GM12878 (cell line): Measurements from ENCODE around the gene ALG8. TPM values are rescaled to one million over a fixed set of nuclear protein-coding genes. Genes with fewer than 3 reads are reported as not detected.

Experiments
- ATAC-seq: fragments of 200-7000 bp; cut with Tn5 transposase; 3 replicates; pipeline ENCODE4 v1.9.1; 2020; ENCODE audit warnings: mild to moderate bottlenecking, moderate library complexity
- BruUV-seq: library from RNA; stranded (reverse); fragments of 400-500 nt; replicated peaks from 2 replicates; lab custom pipeline; 2021; lab: Mats Ljungman, UMichigan
- CTCF ChIA-PET: fragments of 300-600 bp; sonication (Branson Sonifier 250); formaldehyde crosslinking; extraction: SDS; loops from one replicate; lab custom pipeline; 2021; ENCODE audit warnings: inconsistent platforms; lab: Yijun Ruan, JAX
- POLR2A ChIA-PET: fragments of 350-600 bp; formaldehyde crosslinking; extraction: SDS; loops from one replicate; lab custom pipeline; 2021; ENCODE audit warnings: inconsistent platforms; lab: Charles Lee
- RAD21 ChIA-PET: fragments of 300-600 bp; sonication (Branson Sonifier 250); formaldehyde crosslinking; loops from one replicate; lab custom pipeline; 2023; ENCODE audit warnings: antibody characterized with exemption; ENCODE audit not compliant: unreplicated experiment; lab: Charles Lee
- SMC1A ChIA-PET: fragments of 300-600 bp; sonication (Branson Sonifier 250); formaldehyde crosslinking; loops from one replicate; lab custom pipeline; 2023; ENCODE audit not compliant: unreplicated experiment, uncharacterized antibody; lab: Charles Lee
- DNase-seq: peaks from one replicate; pipeline ENCODE4 v3.0.0-alpha.2; 2011; ENCODE audit warnings: low read depth, low spot score
- FAIRE-seq: peaks from 3 replicates; lab custom pipeline; 2011; peaks lifted over from hg19 to GRCh38; lab: Jason Lieb, UNC
- H2AFZ ChIP-seq: 2 replicates; pipeline ENCODE4 v1.6.0; 2011; ENCODE audit warnings: low read depth, low read length, control low read depth; ENCODE audit not compliant: control insufficient read depth
- H3K27ac ChIP-seq: 2 replicates; pipeline ENCODE4 v1.5.1; 2011; ENCODE audit warnings: control low read depth; ENCODE audit not compliant: control insufficient read depth, insufficient read depth
- H3K27me3 ChIP-seq, 2 experiments: replicated peaks in 1 of 2; 2 replicates each; pipeline versions ENCODE4 v1.6.0 to v1.6.1; 2011; ENCODE audit warnings: low read length in 1 of 2; ENCODE audit not compliant: control insufficient read depth in 2 of 2, insufficient read depth in 2 of 2
- H3K36me3 ChIP-seq, 2 experiments: 2 replicates each; pipeline ENCODE4 v1.5.1; 2011; ENCODE audit warnings: low read length in 1 of 2; ENCODE audit not compliant: control insufficient read depth in 2 of 2, insufficient read depth in 2 of 2
- H3K4me1 ChIP-seq: 2 replicates; pipeline ENCODE4 v1.6.1; 2011; ENCODE audit warnings: mild to moderate bottlenecking, low read length, moderate library complexity, mixed read lengths; ENCODE audit not compliant: control insufficient read depth, insufficient read depth
- H3K4me2 ChIP-seq: 2 replicates; pipeline ENCODE4 v1.6.0; 2011; ENCODE audit warnings: control low read depth; ENCODE audit not compliant: control insufficient read depth, insufficient read depth
- H3K4me3 ChIP-seq: fragments of 200-600 bp; sonication (generic); 2 replicates; pipeline ENCODE4 v1.5.1; 2016
- H3K79me2 ChIP-seq: 2 replicates; pipeline ENCODE4 v1.6.0; 2011; ENCODE audit warnings: low read length; ENCODE audit not compliant: control insufficient read depth, insufficient read depth
- H3K9ac ChIP-seq: 2 replicates; pipeline ENCODE4 v1.8.0; 2011; ENCODE audit warnings: low read length, control low read depth, mixed read lengths; ENCODE audit not compliant: control insufficient read depth, insufficient read depth
- H3K9me3 ChIP-seq: replicated peaks from 3 replicates; pipeline ENCODE4 v1.5.1; 2011; ENCODE audit warnings: mild to moderate bottlenecking, low read length; ENCODE audit not compliant: control insufficient read depth, insufficient read depth
- H4K20me1 ChIP-seq: 2 replicates; pipeline ENCODE4 v1.6.0; 2011; ENCODE audit not compliant: control insufficient read depth, insufficient read depth
- ATF3 ChIP-seq: IDR thresholded peaks from 2 replicates; pipeline ENCODE4 v1.6.1; 2011; ENCODE audit warnings: low read depth, mild to moderate bottlenecking, low read length, moderate library complexity, borderline replicate concordance; ENCODE audit errors: extremely low read depth
- ATF7 ChIP-seq: fragments of 450-650 bp; IDR thresholded peaks from 2 replicates; pipeline ENCODE4 v1.6.1; 2016; ENCODE audit warnings: low read depth, mild to moderate bottlenecking
- BRCA1 ChIP-seq: IDR thresholded peaks from 2 replicates; pipeline ENCODE4 v1.6.1; 2011; ENCODE audit warnings: low read depth, low read length, improper control_type of control experiment
- CEBPB ChIP-seq, 2 experiments: fragments of 150-350 bp in 1 of 2; IDR thresholded peaks; 2 replicates each; pipeline ENCODE4 v1.6.1; 2012 to 2014; ENCODE audit warnings: low read depth in 2 of 2, low read length in 2 of 2, borderline replicate concordance in 1 of 2, inconsistent platforms in 1 of 2
- CREM ChIP-seq: IDR thresholded peaks from 2 replicates; pipeline ENCODE4 v1.6.1; 2014; ENCODE audit warnings: antibody characterized with exemption, low read depth
- ESRRA ChIP-seq: IDR thresholded peaks from 2 replicates; pipeline ENCODE4 v1.6.1; 2012; ENCODE audit warnings: mild to moderate bottlenecking, low read length, improper control_type of control experiment
- GATAD2B ChIP-seq: fragments of 450-650 bp; conservative IDR thresholded peaks from 2 replicates; pipeline ENCODE4 v1.6.1; 2017; ENCODE audit warnings: low read depth, mild to moderate bottlenecking, moderate library complexity
- MAX ChIP-seq: IDR thresholded peaks from 2 replicates; pipeline ENCODE4 v1.6.1; 2012; ENCODE audit warnings: low read depth, low read length, improper control_type of control experiment
- NFXL1 ChIP-seq: fragments of 450-650 bp; IDR thresholded peaks from 2 replicates; pipeline ENCODE4 v1.6.1; 2017; ENCODE audit warnings: antibody characterized with exemption, mild to moderate bottlenecking, borderline replicate concordance
- RUNX3 ChIP-seq: IDR thresholded peaks from 2 replicates; pipeline ENCODE4 v1.6.1; 2012; ENCODE audit warnings: low read length, inconsistent platforms
- SMARCA5 ChIP-seq: fragments of 450-650 bp; IDR thresholded peaks from 2 replicates; pipeline ENCODE4 v1.6.1; 2017; ENCODE audit warnings: mild to moderate bottlenecking
- TAF1 ChIP-seq: IDR thresholded peaks from 2 replicates; pipeline ENCODE4 v1.6.1; 2011; ENCODE audit warnings: mild to moderate bottlenecking, low read depth, low read length, borderline replicate concordance
- TCF12 ChIP-seq: IDR thresholded peaks from 2 replicates; pipeline ENCODE4 v1.6.1; 2011; ENCODE audit warnings: low read depth, mild to moderate bottlenecking, low read length
- USF2 ChIP-seq: IDR thresholded peaks from 2 replicates; pipeline ENCODE4 v1.6.1; 2011; ENCODE audit warnings: low read depth, low read length, improper control_type of control experiment, borderline replicate concordance
- WGBS: methylation state at CpG from one replicate; pipeline ENCODE4 v1.1.6; 2016; ENCODE audit warnings: low lambda C conversion rate; ENCODE audit not compliant: insufficient replicate concordance, insufficient coverage; ENCODE audit errors: missing lambda C conversion rate; 5-methylcytosine and 5-hydroxymethylcytosine counted together
- in situ Hi-C: fragments of 300-500 bp; cut with MboI; formaldehyde crosslinking; loops from 9 replicates; pipeline ENCODE4 v1.14.3; 2018; ENCODE audit warnings: mixed read lengths
- intact Hi-C: fragments of 100-400 bp; cut with micrococcal nuclease; formaldehyde crosslinking; loops from one replicate; pipeline ENCODE4 v1.14.2; 2022; ENCODE audit not compliant: unreplicated experiment
- polyA plus RNA-seq, 11 experiments: library from polyadenylated mRNA; depleted of rRNA in 4 of 11; unstranded in 6 of 11; stranded (reverse) in 5 of 11; fragments of >200 nt; fragmentation: Nextera tagmentation in 4 of 11; fragmentation: Illumina TruSeq in 1 of 11; extraction: Ambion mirVana in 4 of 11; extraction: Trizol in 1 of 11; gene quantifications; 1 replicate in 1 of 11; 2 replicates in 10 of 11; pipeline versions ENCODE4 v1.2.1 to v1.2.3, GENCODE V29; 2011 to 2016; ENCODE audit warnings: inconsistent platforms in 2 of 11, missing spikeins in 2 of 11, low read depth in 1 of 11
- total RNA-seq, 4 experiments: library from RNA; depleted of rRNA in 3 of 4; stranded (reverse); fragments of >200 nt in 3 of 4; fragmentation: Illumina TruSeq in 1 of 4; extraction: Trizol in 1 of 4; gene quantifications; 2 replicates each; pipeline versions ENCODE4 v1.2.1 to v1.2.3, GENCODE V29; 2013 to 2021
- TF ChIP-seq, protein P1 (sequence below): IDR thresholded peaks from 2 replicates; pipeline ENCODE4 v1.6.1; 2012; ENCODE audit warnings: low read depth, low read length, improper control_type of control experiment
- TF ChIP-seq, protein P2 (sequence below): IDR thresholded peaks from 2 replicates; pipeline ENCODE4 v1.6.1; 2011; ENCODE audit warnings: mild to moderate bottlenecking, low read depth, low read length, moderate library complexity; ENCODE audit not compliant: insufficient replicate concordance

Gene ALG8
- total and polyA plus RNA-seq, 10 of the 15 experiments (the other 5 are each of a cell fraction or from before 2014, with no cell fraction given), result 45.7 to 105 (median 68.4) TPM

DNA sequence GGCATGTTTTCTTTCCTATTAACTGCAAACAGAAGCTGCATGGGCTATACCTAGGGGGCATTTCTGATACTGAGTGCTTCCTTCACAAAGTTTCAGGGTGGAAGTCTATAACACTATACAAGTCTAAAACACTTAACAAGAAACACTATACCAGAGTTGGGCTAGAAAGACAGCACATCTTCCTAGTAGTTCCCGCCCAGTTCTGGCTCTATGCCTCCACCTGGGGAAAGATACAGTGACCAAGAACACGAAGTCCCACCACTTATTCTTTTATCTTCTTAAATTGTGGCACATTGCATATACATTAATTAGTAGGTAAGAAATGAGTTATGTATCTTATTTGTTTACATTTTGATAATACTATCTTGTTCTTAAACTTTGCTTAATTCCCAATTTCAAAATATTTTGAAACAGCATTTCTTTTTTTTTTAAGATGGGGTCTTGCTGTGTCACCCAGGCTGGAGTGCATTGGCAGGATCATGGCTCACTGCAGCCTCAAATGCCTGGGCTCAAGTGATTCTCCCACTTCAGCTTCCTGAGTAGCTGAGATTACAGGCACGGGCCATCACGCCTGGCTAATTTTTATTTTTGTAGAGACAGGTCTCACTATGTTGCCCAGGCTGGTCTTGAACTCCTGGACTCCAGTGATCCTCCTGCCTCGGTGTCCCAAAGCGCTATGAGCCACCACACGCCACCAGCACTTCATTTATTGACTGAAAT lies 41.6 kb downstream of the ALG8 start:
- Histone ChIP-seq H4K20me1 (no peaks in the 10 kb centered on the region), H3K4me3 (no peak overlapping the region), H3K27me3 (no peaks in the 10 kb centered on the region), H3K36me3 (peaks cover 2 to 18% of the 10 kb centered on the region in 2 experiments; a peak in 3 of 4 replicates), H2AFZ (no peak overlapping the region), H3K79me2 (no peaks in the 10 kb centered on the region), H3K27ac (no peak overlapping the region), H3K4me1 (no peaks in the 10 kb centered on the region), H3K4me2 (no peak overlapping the region), H3K9me3 (no peaks in the 10 kb centered on the region), H3K9ac (no peak overlapping the region)
- ChIA-PET RAD21 (no interaction called here), POLR2A (interaction anchor here (0.6 kb wide), 1 partner anchor 21 kb away, joined by 3 read pairs; no protein-coding TSS in a partner anchor), CTCF (no interaction called here), SMC1A (interaction anchor here (1.0 kb wide), 1 partner anchor 467 kb away, joined by 3 read pairs; no protein-coding TSS in a partner anchor)
- in situ Hi-C loops, result no loop called here
- FAIRE-seq (no peak), ATAC-seq (no peak), DNase-seq (no peak)
- no peak for TF ChIP-seq ATF7
- TF ChIP-seq NFXL1, result no peak
- no peak for TF ChIP-seq TAF1
- no peak for TF ChIP-seq ATF3
- no peak for TF ChIP-seq BRCA1
- no peak for TF ChIP-seq ESRRA
- no peak for TF ChIP-seq TCF12
- TF ChIP-seq GATAD2B, result no peak
- TF ChIP-seq, protein P1, sequence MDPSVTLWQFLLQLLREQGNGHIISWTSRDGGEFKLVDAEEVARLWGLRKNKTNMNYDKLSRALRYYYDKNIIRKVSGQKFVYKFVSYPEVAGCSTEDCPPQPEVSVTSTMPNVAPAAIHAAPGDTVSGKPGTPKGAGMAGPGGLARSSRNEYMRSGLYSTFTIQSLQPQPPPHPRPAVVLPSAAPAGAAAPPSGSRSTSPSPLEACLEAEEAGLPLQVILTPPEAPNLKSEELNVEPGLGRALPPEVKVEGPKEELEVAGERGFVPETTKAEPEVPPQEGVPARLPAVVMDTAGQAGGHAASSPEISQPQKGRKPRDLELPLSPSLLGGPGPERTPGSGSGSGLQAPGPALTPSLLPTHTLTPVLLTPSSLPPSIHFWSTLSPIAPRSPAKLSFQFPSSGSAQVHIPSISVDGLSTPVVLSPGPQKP, result no peak
- no peak for TF ChIP-seq SMARCA5
- TF ChIP-seq, protein P2, sequence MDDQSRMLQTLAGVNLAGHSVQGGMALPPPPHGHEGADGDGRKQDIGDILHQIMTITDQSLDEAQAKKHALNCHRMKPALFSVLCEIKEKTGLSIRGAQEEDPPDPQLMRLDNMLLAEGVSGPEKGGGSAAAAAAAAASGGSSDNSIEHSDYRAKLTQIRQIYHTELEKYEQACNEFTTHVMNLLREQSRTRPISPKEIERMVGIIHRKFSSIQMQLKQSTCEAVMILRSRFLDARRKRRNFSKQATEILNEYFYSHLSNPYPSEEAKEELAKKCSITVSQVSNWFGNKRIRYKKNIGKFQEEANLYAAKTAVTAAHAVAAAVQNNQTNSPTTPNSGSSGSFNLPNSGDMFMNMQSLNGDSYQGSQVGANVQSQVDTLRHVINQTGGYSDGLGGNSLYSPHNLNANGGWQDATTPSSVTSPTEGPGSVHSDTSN, result no peak
- TF ChIP-seq RUNX3, result no peak
- TF ChIP-seq MAX, result no peak
- no peak for TF ChIP-seq USF2
- no peak for TF ChIP-seq CREM
- TF ChIP-seq CEBPB (IDR thresholded peaks at IDR 0.05; ENCODE audit: borderline replicate concordance in 1 of 2, low read depth in 2 of 2, low read length in 2 of 2), result no peak
- over 99% methylated on average over 7 of the region's 7 CpGs for WGBS
- BruUV-seq, result no TSS peak
- intact Hi-C loops, result no loop called here
